Measurements from ENCODE around the gene PPP2R3A. TPM values are rescaled to one million over a fixed set of nuclear protein-coding genes. Genes with fewer than 3 reads are reported as not detected.

Gene PPP2R3A
- total and polyA plus RNA-seq, 2 of the 4 experiments (the other 2 are of a cell fraction): 11.3 to 37.3 TPM

DNA sequence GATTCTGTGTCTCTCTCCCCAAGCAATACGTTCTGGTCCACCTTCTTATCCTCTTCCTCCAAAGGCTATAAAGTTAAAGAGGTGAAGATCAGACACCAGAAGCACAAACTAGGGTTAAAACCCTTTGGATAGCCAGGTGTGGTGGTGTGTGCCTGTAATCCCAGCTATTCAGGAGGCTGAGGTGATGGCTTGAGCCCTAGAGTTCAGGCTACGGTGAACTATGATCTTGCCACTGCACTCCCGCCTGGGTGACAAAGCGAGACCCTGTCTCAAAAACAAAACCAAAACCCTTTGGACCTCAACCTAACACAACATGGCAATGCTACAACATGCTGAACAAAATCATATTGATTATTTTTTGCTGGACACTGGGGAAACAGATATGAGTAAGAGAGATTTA lies 187.4 kb downstream of the PPP2R3A start:
- Histone ChIP-seq H2BK15ac (ENCODE audit: low read depth, low read length) (no peak overlapping the region), H2AFZ (replicated peaks; ENCODE audit: low read length, poor library complexity) (no peak overlapping the region), H2BK20ac (ENCODE audit: low read depth, low read length) (no peak overlapping the region), H3K56ac (ENCODE audit: extremely low read depth, insufficient read depth, low read length) (no peak overlapping the region), H2AK9ac (replicated peaks; ENCODE audit: low read depth, low read length, poor library complexity) (no peak overlapping the region), H4K91ac (ENCODE audit: insufficient read depth, low read depth, low read length) (no peak overlapping the region), H3K9me3 (ENCODE audit: control insufficient read depth, insufficient read depth, low read length) (no peaks in the 10 kb centered on the region), H4K20me1 (ENCODE audit: insufficient read depth, low read length) (peaks cover 77% of the 10 kb centered on the region), H3K4me2 (ENCODE audit: low read depth, low read length) (no peak overlapping the region), H3K79me1 (ENCODE audit: low read depth in 1 of 2, low read length in 2 of 2) (peaks cover 24 to 58% of the 10 kb centered on the region in 2 experiments), H3K23ac (ENCODE audit: low read depth, low read length) (0 out of 2 replicates have a peak overlapping the region, but pooled peaks have one; percentile 24), H3K27me3 (ENCODE audit: control insufficient read depth, insufficient read depth, low read length) (no peaks in the 10 kb centered on the region), H4K5ac (ENCODE audit: low read depth, low read length) (no peak overlapping the region), H3K4me1 (ENCODE audit: control insufficient read depth, insufficient read depth, low read length) (peaks cover 5% of the 10 kb centered on the region; the same call in 1 of the 2 replicates), H3K36me3 (ENCODE audit: control insufficient read depth, insufficient read depth, low read length) (peaks cover 13% of the 10 kb centered on the region), H3K9ac (ENCODE audit: low read depth, low read length) (no peak overlapping the region), H3K4ac (ENCODE audit: low read depth, low read length) (no peak overlapping the region), H3K9me1 (ENCODE audit: insufficient read depth, low read length) (peaks cover 9% of the 10 kb centered on the region; the same call in 1 of the 2 replicates), H4K8ac (ENCODE audit: low read depth in 2 of 2, low read length in 2 of 2) (no peak overlapping the region), H3K27ac (ENCODE audit: insufficient read depth, low read length) (no peak overlapping the region), H2BK5ac (ENCODE audit: low read depth, low read length, poor library complexity, severe bottlenecking) (no peak overlapping the region), H2BK120ac (ENCODE audit: low read depth, low read length) (no peak overlapping the region), H3K4me3 (ENCODE audit: insufficient read depth, low read depth, low read length) (no peak overlapping the region), H3K14ac (replicated peaks; ENCODE audit: low read depth, low read length) (no peak overlapping the region), H2AK5ac (ENCODE audit: low read depth, low read length) (no peak overlapping the region), H3K18ac (ENCODE audit: low read depth, low read length) (no peak overlapping the region)
- no TSS peak for BruUV-seq (replicated peaks)
- no peak for ATAC-seq (ENCODE audit: low read depth)
- WGBS, 2 experiments (ENCODE audit: extremely low coverage in 2 of 2, insufficient read length in 1 of 2): no CpG with 5 or more reads among the region's 4 CpGs
- in situ Hi-C loops (cut with MboI; ENCODE audit: low sequenced_read_pairs): no loop called here
- TF ChIP-seq MAZ (IDR thresholded peaks at IDR 0.05; ENCODE audit: borderline replicate concordance, low read depth, low read length) (no peak), SMC3 (IDR thresholded peaks at IDR 0.05; ENCODE audit: low read depth, low read length) (no peak), BHLHE40 (IDR thresholded peaks at IDR 0.05; ENCODE audit: low read depth, low read length) (no peak), CHD1 (IDR thresholded peaks at IDR 0.05; ENCODE audit: low read depth, low read length) (no peak), MXI1 (IDR thresholded peaks at IDR 0.05; ENCODE audit: borderline replicate concordance, low read depth, low read length) (no peak), USF2 (IDR thresholded peaks at IDR 0.05; ENCODE audit: low read depth, low read length) (no peak)
- dilution Hi-C loops (cut with HindIII; ENCODE audit: low sequenced_read_pairs, unreplicated experiment): no loop called here
- DNase-seq: no peak
- intact Hi-C loops (cut with micrococcal nuclease): no loop called here
- POLR2A ChIA-PET (ENCODE audit: unreplicated experiment): no interaction called here
- CTCF ChIA-PET: no interaction called here
